ENCODE measurements around the gene NRCAM.

The NRCAM gene

GRCh38 chr7:108457871-108458270 lies 1.6 kb upstream of the NRCAM start:
- no peak for DNase-seq

- no peak for DNase-seq
Observed at GRCh38 chr7:108456845-108457540, 757 bp upstream of the NRCAM start.

- no peak for DNase-seq
Observed at GRCh38 chr7:108455551-108455997, 662 bp downstream of the NRCAM start.

- peak; percentile 26 for DNase-seq
Observed at GRCh38 chr7:108454674-108455550, 1.3 kb downstream of the NRCAM start.

- DNase-seq = no peak
Observed at GRCh38 chr7:108454317-108454673, 1.9 kb downstream of the NRCAM start.

GRCh38 chr7:108453320-108453719 lies 2.9 kb downstream of the NRCAM start:
- no peak for DNase-seq

GRCh38 chr7:108452707-108453106 lies 3.5 kb downstream of the NRCAM start:
- DNase-seq = no peak

- no peak for DNase-seq
Observed at GRCh38 chr7:108451296-108451848, 4.9 kb downstream of the NRCAM start.

- no peak for DNase-seq
Observed at GRCh38 chr7:108450160-108450559, 6.1 kb downstream of the NRCAM start.

- DNase-seq = no peak
Observed at GRCh38 chr7:108449521-108449920, 6.7 kb downstream of the NRCAM start.

- DNase-seq = peak; percentile 4
Observed at GRCh38 chr7:108448584-108449505, 7.4 kb downstream of the NRCAM start.

GRCh38 chr7:108442039-108442568 lies 14.1 kb downstream of the NRCAM start:
- peak; percentile 21 for DNase-seq

GRCh38 chr7:108441392-108441955 lies 14.8 kb downstream of the NRCAM start:
- DNase-seq = no peak

- no peak for DNase-seq
Observed at GRCh38 chr7:108440613-108441012, 15.6 kb downstream of the NRCAM start.

- DNase-seq = no peak
Observed at GRCh38 chr7:108436906-108437305, 19.3 kb downstream of the NRCAM start.

GRCh38 chr7:108434010-108434409 lies 22.2 kb downstream of the NRCAM start:
- DNase-seq = no peak

GRCh38 chr7:108431099-108431498 lies 25.1 kb downstream of the NRCAM start:
- no peak for DNase-seq

- no peak for DNase-seq
Observed at GRCh38 chr7:108430664-108431063, 25.6 kb downstream of the NRCAM start.

GRCh38 chr7:108427766-108428165 lies 28.5 kb downstream of the NRCAM start:
- DNase-seq = no peak

GRCh38 chr7:108425714-108426275 lies 30.4 kb downstream of the NRCAM start:
- DNase-seq = no peak

- no peak for DNase-seq
Observed at GRCh38 chr7:108424013-108424412, 32.2 kb downstream of the NRCAM start.

Data from NCI-H524 treated with DMSO at 0.1 percent for 48 hours (cell line).